ENCODE results near the gene RAB30.

DNA sequence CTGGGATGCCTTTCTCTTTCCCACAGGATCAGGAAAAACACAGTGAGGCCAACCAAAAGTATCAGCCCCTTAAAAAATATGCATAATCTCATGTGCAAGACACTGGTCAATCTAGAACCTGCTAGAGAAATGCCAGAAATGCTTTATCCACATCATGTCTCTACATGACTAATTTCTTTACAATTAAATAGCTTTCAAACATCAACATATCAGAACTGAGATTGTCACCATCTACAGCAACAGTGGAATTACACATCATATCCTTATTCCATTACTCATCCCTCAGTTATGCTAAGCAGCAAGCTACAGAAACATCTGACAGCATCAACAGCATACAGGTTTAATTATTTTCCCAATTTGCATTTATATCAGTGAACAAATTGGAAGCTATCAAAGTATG, 91.4 kb downstream of the RAB30 start:
- TF ChIP-seq POLR2A (IDR thresholded peaks at IDR 0.05): no peak
- TF ChIP-seq, protein P1, sequence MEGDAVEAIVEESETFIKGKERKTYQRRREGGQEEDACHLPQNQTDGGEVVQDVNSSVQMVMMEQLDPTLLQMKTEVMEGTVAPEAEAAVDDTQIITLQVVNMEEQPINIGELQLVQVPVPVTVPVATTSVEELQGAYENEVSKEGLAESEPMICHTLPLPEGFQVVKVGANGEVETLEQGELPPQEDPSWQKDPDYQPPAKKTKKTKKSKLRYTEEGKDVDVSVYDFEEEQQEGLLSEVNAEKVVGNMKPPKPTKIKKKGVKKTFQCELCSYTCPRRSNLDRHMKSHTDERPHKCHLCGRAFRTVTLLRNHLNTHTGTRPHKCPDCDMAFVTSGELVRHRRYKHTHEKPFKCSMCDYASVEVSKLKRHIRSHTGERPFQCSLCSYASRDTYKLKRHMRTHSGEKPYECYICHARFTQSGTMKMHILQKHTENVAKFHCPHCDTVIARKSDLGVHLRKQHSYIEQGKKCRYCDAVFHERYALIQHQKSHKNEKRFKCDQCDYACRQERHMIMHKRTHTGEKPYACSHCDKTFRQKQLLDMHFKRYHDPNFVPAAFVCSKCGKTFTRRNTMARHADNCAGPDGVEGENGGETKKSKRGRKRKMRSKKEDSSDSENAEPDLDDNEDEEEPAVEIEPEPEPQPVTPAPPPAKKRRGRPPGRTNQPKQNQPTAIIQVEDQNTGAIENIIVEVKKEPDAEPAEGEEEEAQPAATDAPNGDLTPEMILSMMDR (IDR thresholded peaks at IDR 0.05): no peak
